GM19238 (cell line): ENCODE data around the gene AFF3.

ENCODE experiments used
- DNase-seq: peaks from one replicate; pipeline ENCODE4 v3.0.0; 2011; ENCODE audit warnings: low spot score; ENCODE audit not compliant: insufficient read length

Gene AFF3

DNA sequence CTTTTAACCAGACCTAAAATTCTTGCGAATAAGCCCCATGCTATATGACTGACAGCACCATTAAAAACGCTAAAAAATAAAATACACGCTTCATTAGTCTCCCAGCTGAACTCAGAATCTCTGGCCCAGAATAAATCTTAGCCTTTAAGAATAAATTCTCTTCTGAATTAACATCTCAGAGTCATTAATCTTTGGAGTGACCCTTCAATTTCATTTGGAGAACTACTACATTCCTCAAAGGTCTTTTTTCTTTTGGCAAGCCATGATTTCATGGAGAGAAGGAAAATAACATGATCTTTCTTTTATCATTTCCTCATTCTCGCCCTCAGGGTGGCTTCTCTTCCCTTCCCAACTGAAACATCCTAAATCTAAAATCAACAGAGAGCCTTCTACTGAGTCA lies 259.0 kb downstream of the AFF3 start:
- DNase-seq = no peak

DNA sequence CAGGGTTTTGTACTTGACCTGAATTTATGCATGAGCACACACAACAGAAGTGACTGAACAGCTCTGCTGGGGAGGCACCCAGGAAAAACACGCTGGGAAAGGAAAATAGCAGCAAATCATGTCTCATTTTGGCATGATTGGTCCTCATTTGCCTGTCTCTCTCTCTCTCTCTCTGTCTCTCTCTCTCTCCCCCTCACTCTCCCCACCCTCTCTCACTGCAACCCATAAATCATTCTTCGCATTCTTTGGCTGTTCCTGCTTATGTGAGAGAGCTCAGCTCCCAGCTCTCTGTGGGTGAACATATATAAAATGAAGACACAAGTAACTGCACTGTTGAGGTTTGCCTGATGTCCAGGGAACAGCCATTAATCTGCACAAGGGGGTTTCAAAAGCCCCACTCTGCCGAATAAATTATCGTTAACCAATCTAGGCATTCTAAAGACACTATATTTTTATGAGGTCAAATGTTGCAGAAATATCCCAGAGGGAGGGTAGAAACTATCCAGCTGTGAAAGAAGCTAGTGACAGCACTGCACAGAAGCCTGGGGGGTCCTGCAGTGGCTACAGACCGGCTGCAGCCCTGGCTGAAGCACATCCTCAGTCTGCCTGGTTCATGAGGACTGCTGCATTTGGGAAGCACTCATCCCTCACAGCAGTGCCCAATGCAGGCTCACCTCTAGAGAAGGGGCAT lies 260.3 kb downstream of the AFF3 start:
- DNase-seq = no peak

DNA sequence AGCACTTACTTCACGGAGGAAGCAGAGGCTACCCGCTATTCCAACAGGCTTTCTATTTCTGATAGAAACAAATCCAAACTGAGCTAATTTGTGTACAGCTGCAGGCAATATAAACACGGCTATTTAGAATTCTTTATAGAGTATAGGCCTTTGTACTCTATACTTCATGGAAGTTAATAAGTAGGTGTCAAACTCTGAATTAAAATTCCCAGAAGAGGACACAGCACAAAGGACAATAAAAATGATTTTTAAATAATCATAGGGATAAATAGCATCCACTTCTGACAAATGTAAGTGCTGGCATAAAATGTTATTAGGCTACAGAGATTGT lies 261.5 kb downstream of the AFF3 start:
- DNase-seq = no peak

DNA sequence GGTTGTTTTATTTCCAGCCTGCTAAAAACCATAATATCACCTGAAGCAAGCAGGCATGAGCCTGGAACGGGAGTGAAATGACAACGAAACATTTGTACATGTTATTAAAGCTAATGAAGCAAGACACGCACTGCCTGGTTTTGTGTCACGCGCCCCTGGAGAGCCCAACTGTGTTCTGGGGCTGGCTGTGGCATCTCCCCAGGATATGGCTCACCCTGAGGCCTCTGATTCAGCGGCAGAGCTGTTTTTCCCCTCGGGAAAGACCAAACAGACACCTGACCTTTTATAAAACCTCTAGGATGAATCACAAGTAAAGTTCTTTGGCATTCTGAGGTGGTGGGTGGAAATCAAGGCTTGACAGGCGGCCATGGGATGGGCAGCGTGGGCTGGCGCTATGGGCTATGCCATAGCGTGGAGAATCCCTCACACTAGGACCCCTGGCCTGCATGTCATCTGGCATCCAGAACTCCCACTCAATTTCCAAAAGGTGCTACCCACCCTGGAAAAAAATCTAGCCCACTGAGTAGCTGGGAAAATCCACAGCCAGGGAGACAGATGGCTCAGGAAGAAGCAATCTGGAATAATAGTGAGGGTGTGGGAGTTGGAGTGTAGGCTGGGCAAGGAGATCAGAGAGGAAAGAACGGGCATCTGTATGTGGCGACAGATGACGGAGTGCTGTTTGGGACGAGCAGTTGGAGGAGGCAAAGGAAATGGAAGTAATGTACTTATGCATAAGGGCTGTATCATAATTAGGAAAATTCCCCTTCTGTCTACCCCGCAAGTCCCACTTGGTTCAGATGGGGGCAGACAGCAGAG lies 262.0 kb downstream of the AFF3 start:
- no peak for DNase-seq

DNA sequence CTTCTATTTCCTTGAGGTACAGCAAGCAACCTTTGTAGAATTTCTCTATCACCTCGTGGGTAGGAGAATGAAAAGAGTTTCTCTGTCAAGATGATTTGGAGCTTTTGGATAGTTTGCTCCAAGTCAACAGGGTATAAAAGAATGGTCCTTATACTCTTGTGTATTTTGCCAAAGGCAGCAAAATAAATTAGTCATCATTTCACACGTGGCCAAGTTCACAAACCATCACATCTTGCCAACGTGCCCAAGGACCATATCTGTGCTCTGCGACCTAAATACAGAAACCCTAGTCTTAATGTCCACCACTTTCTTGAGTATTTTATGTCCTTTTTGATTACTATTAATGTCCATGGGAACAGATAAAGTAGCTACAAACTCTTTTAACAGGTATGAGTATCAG lies 262.9 kb downstream of the AFF3 start:
- DNase-seq = no peak

DNA sequence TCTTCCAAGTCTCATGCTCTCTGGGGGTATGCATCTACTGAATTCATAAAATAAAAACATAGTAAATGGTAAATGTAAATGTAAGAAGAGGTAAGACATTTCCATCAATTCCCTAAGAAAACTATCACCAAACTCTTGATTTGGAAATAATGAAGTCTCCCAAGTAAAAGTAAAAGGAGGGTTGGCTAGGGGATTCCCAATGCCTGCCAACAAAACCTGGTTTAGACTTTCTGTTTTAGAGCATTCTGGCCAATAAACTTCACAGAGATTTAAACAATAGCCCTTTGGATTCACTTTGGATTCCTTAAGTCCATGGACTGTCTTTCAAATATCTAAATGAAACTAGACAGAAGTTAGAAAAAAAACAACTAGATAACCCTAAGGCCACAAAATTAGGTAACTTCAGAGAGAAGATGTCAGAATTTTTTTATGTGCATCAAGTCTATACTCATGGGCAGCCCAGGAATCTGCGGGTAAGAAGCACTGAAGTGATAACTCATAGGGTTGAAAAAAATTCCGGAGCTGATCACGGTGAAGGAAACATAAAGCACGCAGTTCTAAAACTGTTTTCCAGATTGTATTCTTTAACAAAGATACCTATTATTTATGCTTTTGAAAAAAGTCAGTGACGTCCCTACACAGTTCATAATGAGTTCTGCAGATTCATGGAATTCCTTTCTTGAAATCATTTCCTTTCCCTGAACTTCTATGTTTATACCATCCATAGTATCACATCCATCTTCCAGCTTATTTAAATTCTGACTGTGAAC lies 263.6 kb downstream of the AFF3 start:
- no peak for DNase-seq

DNA sequence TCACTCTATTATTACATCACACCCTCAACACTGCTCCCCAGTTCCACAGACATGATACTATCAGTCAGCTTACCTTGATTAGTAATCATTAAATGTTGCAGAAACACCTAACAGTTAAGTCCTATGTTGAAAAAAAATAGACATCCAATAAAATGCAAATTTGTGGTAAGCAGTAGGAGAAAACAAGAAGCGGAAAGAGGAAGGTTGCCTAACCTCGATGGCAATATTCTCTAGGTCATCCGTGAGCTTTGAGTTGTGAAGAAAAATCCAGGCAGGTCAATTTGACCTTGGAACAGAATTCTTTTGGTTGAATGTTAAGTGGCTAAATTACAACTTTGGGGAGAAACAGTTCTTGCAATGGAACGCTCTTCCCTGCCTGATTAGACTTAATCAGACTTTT lies 264.4 kb downstream of the AFF3 start:
- no peak for DNase-seq

DNA sequence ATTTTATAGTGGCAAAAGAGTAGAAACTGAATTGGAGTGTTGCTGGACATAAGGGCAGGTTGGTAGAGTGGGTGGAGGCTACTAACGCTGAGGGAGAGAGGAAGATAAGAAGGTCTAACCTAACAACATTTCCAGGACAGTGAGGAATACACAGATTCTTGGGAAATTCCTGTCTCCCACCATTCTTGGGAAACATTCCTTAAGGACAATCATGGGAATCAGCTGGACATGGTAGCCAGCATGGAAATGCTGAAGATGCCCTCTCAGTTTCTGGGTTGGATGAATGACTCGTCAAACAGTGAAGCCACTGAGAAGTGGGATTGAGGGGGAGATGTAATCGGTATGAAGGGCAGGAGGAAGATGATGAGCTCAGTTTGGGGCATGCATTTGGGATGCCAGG lies 265.4 kb downstream of the AFF3 start:
- DNase-seq = no peak

DNA sequence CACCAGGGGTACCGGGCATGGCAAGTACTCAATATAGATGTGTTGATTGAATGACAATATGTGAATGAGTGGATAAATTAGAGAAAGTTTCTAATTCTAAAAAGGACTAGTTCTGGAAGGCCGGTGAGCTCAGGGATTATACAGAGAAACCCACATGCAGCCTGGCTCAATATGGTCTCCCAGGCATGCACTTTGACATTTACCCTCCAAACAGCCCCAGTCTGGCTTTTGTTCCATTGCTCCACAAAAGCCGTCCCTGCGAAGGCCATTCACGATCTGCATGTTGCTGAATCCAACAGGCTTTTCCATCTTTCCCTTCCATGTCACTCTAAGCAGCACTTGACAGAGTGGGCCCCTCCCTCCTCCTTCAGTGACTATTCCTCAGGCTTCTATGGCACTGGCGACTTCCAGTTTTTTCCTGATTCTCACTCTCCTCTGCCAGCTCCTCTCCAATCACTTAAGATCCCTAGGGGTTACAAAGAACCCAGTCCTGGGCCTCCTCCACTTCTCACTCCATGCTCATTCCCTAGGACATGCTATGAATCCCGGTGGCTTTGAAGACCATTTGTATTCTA lies 266.7 kb downstream of the AFF3 start:
- no peak for DNase-seq

DNA sequence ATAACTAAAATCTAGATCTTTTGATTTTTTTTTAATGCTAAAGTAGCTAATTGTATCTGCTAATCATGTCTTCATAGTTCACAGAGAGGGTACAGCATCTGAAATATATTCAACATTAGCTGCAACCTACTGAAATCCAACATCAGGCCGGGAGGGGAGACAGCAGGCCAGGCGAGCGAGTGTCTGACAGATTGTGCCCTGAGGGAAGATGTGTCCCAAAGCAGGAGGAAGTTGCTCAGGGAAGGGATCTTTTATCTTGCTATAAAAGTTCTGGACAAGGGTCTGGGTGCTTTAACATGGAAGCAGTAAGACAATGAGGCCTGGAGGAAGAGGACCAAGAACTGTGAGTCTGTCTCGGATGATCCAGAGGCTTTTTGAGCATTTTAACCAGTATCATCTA lies 274.1 kb downstream of the AFF3 start:
- DNase-seq = no peak

DNA sequence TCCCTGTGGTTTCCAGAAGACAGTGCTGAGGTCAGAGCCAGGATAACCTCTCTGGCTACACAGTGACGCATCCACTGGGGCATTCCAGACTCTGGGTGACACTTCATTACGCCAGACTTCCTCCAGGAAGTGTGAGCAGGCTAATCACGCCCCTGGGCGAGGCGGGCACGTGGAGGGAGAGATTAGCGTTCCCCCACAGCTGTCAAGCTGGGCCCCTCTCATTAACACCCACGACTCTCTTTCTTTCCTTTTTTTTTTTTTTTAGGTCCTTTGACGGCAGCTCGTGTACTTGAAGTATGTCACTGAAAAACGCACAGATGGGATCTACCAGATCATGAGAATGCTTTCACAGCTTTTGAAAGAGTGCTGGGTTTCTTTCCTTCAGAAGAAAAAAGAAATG lies 274.6 kb downstream of the AFF3 start:
- no peak for DNase-seq

DNA sequence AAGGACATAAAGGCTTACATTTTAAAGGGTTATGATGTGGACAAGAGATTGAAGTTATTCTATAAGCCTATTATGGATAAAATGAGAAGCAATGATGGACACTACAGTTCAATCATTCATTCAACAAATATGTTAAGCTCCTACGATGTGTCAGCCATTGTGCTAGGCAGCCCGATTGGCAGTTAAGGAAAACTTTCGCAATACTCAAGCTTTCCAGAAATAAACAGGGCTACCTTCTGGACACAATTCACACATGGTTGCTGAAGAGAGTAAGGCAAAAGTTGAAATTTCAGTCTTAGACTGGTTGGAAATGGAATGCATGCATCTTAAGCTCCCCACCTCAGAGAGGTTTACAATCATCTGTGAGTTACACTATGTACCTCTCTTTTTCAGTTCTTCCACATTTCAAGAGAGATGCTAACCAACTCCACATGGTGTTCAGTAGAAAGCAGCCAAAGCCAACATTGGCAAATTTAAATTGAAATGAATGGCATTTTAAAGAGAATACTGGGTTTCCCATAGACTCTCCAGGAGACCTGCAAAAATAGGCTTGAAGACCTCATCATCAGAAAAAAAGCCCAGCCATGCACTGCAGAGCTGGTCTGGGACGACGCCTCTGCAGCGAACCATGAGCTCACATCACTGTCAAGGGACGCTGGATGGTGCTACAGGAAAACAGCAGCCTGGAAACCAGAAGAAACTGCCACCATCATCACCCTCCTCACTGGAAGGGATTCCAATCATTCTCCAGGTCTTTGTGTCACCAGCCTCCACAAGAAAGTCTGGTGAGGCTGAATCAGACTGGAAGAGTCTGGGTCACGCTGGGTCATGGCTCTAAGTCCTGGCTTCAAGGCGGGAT lies 276.3 kb downstream of the AFF3 start:
- no peak for DNase-seq

DNA sequence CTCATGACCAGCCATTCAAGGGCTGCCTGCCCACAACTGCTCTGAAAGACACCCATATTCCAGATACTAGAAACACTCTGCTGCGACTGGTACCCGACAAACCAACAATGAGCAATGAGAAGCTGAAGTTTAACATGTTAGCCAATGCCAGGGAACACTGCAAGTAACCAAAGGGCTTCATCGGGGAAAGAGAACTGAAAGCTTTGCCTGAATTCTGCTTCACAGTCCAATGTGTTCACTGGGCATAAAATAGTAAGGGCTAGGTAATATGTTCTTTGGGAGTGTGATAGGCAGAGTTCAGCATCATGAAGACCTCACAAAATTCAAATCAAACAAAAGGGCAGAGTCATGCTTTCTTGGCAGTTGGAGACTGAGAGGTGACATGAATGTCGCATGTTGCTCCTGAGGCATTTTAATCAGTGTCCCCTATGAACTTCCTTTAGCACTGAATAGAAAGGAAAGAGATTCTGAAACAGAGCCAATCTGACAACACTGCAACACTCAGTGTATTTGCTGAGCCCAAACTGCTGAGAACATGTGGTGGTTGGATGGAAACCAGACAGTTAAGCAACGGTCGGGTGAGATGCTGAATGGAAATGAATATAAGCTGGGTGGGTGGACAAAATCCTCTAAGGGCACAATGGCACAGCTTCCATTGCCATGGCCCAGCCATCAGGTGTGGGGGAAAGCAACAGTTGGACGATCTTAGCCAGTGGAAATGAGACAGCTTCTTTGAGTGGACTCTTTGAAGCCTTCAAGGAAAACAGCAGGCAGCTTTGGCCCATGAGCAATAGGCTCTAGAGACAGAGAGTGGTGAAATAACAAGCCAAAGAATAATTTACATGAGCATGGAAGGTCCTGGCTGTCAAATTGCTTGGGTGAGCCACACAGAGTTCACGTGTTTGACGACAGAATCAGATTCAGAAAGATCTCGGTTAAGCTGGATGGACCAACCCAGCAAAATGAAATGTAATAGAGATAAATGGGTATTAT lies 277.5 kb downstream of the AFF3 start:
- DNase-seq = no peak

DNA sequence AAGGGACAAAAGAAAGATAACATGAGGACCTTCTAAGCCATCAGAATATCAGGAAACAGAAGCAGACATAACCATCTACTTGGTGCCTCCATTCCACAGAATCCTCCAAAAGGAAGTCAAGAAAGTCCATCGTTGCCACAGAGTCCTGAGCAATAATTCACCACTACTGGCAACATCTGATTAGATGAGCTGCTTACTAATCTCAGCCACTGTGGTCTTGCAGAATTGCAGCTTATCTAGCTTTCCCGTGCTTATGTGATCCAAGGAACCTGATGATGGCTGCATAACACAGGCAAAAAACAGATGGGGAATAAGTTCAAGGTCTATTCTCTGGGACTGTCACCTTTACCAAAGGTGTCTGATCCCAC lies 278.5 kb downstream of the AFF3 start:
- no peak for DNase-seq

DNA sequence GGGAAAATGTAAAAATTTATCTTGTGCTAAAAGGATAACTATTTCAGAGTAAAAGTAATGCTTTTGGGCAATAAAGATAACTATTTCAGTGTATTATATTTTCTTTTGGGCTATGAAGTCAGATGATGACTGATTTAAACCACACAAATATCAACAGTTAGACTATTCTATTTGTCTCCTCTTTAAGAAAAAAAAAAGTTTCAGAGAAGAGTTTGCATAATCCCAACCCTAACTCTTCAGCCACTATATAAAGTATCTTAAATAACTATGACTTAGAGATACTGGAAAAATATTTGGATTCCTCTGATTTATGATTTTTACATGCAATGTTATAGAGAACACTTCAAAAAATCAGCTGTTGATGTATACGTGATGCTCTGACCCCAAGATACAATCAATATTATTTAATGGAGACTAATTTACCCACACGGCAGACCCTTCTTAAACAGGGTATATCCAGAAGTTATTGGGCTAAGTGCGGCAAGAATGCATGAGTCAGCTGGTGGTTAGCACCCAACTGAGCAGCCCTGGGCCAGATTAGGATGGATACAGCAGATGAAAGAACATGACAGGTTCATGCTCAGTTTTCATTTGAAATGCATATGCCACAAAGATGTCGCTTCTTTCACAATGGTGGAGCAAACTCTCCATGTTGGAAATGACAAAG lies 279.0 kb downstream of the AFF3 start:
- DNase-seq = no peak

DNA sequence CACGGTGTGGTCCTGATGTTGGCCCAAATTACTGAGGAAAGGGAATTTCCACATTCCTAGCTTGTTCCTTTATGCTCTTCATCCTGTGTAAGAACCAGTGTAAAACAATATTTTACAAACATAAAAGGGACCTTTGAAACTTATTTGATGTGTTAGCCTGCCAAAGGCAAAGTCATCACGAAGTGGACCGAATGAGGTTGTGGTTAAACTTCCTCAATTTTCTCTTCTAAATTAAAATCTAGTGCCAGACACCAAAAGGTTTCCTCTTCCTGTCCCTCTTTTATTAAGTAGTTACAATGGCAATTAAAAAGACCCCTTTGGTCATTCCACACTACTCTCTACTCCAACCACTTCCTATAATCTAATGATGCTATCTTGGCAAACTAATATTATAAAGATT lies 279.8 kb downstream of the AFF3 start:
- DNase-seq = no peak

DNA sequence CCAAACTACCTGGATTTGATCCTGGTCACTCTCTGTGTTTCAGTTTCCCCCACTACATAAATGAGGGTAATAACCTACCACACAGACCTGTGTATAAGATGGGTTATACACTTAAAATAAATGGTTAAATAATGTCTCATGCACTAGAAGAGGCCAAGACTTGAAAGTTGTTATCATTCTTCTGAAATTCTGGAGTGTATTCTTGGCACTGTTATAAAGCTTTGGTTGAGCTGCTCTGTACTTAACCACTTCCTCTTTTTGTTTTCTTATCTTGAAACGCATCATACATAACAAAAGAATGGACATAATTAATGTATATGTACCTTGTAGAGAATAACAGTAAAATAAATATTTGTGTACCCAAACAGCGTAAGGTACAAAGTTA lies 281.0 kb downstream of the AFF3 start:
- peak; percentile 12 for DNase-seq

DNA sequence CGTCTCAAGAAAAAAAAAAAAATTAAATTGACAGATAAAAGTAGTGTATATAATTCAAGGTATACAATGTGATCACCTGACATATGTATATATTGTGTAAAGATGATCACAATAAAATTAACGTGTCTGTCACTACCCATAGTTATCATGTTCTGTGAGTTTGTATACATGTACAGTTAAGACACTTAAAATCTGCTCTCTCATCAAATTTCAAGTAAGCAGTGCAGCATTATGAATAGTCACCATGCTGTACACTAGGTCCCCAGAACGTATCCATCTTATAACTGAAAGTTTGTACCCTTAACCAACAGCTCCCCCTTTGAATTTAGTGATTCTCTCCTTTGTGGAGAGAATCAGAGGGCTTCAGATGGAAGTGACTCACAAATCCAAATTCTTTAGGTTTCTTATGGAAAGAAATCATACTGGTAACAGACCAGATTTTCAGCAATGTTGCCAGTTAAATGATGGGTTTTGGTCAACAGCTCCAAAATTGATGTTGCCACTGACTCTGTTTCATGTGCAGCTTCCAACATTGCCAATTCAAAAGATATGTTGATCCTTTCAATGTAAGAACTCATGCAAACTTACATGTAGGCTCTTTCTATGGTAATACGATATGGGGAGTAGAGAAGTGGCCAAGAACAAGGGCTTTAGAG lies 281.5 kb downstream of the AFF3 start:
- DNase-seq = no peak
